Right atrium auricular region (tissue), 2 donors: ENCODE data around the gene TMEM201. TPM values are rescaled to one million over a fixed set of nuclear protein-coding genes. Genes with fewer than 3 reads are reported as not detected.

Source experiments
- DNase-seq: peaks from one replicate; pipeline ENCODE4 v3.0.0-alpha.2; 2019; ENCODE audit warnings: low spot score
- H3K27ac ChIP-seq, 2 donors: fragments of 200-600 bp; sonication (generic); 1 replicate in 1 of 2; 2 replicates in 1 of 2; pipeline ENCODE4 v1.5.1; 2016 to 2019
- H3K27me3 ChIP-seq, 2 donors: fragments of 200-600 bp; sonication (generic); one replicate each; pipeline versions ENCODE4 v1.5.1 to v1.6.0; 2017 to 2019
- H3K36me3 ChIP-seq: fragments of 200-600 bp; sonication (generic); one replicate; pipeline ENCODE4 v1.5.1; 2016
- H3K4me1 ChIP-seq, 2 donors: fragments of 200-600 bp; sonication (generic); one replicate each; pipeline versions ENCODE4 v1.5.1 to v1.6.0; 2017 to 2019
- H3K4me3 ChIP-seq, 2 donors: fragments of 200-600 bp; sonication (generic); 1 replicate in 1 of 2; 2 replicates in 1 of 2; pipeline ENCODE4 v1.5.1; 2017 to 2019; ENCODE audit warnings: mild to moderate bottlenecking in 1 of 2, moderate library complexity in 1 of 2
- H3K9me3 ChIP-seq, 2 donors: fragments of 200-600 bp; sonication (generic); one replicate each; pipeline ENCODE4 v1.5.1; 2019
- total RNA-seq, 2 donors: library from RNA; depleted of rRNA; stranded (reverse); fragments of >200 nt; gene quantifications; one replicate each; pipeline ENCODE4 v1.1.0, GENCODE V29; 2016
- TF ChIP-seq, protein P1 (sequence below), 2 donors: fragments of 200-600 bp; sonication (generic); IDR thresholded peaks; one replicate each; pipeline ENCODE4 v1.5.1; 2019; ENCODE audit warnings: antibody characterized with exemption in 2 of 2

The TMEM201 gene, protein sequence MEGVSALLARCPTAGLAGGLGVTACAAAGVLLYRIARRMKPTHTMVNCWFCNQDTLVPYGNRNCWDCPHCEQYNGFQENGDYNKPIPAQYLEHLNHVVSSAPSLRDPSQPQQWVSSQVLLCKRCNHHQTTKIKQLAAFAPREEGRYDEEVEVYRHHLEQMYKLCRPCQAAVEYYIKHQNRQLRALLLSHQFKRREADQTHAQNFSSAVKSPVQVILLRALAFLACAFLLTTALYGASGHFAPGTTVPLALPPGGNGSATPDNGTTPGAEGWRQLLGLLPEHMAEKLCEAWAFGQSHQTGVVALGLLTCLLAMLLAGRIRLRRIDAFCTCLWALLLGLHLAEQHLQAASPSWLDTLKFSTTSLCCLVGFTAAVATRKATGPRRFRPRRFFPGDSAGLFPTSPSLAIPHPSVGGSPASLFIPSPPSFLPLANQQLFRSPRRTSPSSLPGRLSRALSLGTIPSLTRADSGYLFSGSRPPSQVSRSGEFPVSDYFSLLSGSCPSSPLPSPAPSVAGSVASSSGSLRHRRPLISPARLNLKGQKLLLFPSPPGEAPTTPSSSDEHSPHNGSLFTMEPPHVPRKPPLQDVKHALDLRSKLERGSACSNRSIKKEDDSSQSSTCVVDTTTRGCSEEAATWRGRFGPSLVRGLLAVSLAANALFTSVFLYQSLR
- total RNA-seq = 10 to 100 TPM; 17.2 to 18.6 TPM

DNA sequence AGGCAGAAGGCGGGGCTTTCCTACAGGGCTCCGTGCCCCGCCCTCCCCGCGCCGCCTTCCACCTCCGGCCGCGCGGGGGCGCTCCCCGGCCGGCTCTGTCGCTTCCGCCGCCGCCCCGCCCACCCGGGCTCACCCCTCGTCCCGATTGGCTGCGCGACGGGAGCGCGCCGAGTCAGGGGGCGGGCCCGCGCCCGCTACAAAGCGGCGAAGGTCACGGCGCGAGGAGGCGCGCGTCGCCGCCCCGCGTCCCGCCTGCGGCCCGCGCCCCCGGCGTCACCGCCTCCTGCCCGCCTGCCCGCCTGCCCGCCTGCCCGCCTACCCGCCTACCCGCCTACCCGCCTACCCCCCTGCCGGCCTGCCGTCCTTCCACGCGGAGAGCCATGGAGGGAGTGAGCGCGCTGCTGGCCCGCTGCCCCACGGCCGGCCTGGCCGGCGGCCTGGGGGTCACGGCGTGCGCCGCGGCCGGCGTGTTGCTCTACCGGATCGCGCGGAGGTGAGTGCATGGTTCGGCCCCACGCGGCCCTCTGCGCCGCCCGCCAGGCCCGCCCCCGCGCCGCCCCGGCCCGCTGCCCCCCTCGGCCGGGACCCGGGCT, at the start of gene TMEM201:
Gene TMEM201 (plus strand): TSS at position 361 of the 593 bp plus-strand sequence. CDS start 20 bp downstream, at position 381.
- H3K4me3 ChIP-seq = peak within 1 kb of the TSS; percentile 70 to 74
- H3K36me3 ChIP-seq = no peaks in the 10 kb centered on the region
- H3K27me3 ChIP-seq = no peaks in the 10 kb centered on the region
- peak; percentile 91 for DNase-seq
- H3K27ac ChIP-seq = peak within 1 kb of the TSS; percentile 51 to 66
- peaks cover 0 to 49% of the 10 kb centered on the region in 2 donors for H3K4me1 ChIP-seq
- no peaks in the 10 kb centered on the region for H3K9me3 ChIP-seq
- TF ChIP-seq, protein P1, sequence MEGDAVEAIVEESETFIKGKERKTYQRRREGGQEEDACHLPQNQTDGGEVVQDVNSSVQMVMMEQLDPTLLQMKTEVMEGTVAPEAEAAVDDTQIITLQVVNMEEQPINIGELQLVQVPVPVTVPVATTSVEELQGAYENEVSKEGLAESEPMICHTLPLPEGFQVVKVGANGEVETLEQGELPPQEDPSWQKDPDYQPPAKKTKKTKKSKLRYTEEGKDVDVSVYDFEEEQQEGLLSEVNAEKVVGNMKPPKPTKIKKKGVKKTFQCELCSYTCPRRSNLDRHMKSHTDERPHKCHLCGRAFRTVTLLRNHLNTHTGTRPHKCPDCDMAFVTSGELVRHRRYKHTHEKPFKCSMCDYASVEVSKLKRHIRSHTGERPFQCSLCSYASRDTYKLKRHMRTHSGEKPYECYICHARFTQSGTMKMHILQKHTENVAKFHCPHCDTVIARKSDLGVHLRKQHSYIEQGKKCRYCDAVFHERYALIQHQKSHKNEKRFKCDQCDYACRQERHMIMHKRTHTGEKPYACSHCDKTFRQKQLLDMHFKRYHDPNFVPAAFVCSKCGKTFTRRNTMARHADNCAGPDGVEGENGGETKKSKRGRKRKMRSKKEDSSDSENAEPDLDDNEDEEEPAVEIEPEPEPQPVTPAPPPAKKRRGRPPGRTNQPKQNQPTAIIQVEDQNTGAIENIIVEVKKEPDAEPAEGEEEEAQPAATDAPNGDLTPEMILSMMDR (IDR thresholded peaks at IDR 0.05) = peak; percentile 91 to 93

DNA sequence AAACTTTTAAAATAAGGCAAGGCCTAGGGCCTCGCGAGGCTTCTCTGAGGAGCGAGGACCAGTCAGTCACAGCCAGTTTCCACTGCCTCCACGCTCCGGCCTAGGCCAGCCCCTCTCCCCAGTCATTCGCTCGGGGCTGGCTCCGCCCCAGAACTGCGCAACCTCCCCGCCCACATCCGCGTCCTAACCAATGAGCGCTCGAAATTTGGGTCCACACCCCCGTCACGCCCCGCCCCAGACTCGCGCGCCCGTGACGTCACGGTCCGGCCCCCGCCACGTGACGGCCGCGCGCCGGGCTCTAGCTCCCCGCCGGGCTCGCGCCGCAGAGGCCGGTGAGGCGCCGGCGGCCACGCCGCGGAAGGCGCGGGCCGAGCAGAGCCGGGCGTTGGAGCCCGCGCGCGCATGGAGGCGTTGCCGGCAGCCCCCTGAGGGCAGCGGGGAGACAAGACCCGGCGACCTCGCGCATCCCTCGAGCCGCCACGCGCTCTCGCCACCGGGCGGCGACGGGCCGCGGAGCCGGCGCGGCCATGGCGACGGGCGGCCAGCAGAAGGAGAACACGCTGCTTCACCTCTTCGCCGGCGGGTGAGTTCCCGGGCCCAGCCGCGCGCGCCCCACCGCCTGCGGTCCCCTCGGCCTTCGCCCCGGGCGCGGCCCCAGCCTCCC, 49.4 kb upstream of the TMEM201 start, which contains the start of gene SLC25A33:
Gene SLC25A33 (plus strand): TSS at position 301 of the 664 bp plus-strand sequence. CDS start 227 bp downstream, at position 528.
- Histone ChIP-seq H3K4me1 (peaks cover 0 to 26% of the 10 kb centered on the region in 2 donors), H3K27ac (peak within 1 kb of the TSS; percentile 88 to 95), H3K27me3 (no peaks in the 10 kb centered on the region), H3K36me3 (no peaks in the 10 kb centered on the region), H3K4me3 (peak within 1 kb of the TSS; percentile 51 to 92), H3K9me3 (no peaks in the 10 kb centered on the region)
- TF ChIP-seq, protein P1 (IDR thresholded peaks at IDR 0.05) = no peak
- DNase-seq = peak; percentile 98

DNA sequence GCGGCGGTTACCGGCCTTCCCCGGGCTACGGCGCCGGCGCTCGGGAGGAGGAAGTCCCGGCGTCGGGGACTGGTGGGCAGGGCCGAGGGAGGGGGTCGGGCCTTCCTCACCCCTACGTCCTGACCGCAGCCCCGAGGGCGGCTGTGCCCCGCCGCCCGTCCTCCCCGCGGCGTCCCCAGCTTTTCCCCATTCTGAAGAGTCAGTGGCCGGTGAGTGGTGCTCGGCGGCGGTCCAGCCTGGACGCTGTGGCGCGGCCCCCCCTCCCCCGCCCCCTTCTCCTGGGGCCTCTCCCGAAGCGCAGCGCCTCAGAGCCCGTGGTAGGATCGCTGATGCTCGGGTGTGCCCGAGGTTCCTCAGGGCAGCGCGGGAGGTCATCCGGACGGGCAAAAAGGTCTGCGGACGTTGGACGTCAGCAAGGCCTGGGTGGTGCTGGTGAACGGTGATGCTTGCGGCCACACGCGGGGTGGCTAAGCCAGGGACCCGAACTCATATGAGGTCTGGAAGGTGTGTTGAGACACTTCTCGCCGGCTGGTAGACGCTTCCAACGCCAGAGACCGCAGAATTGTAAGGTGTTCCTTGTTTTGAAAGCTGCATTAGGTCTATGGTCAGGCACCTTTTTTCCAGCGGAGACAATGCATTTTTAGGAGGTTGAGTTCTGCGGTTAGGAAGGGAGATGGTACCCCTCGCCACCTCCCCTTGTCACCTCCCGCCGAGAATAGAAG, 48.7 kb upstream of the TMEM201 start:
- H3K27me3 ChIP-seq = no peaks in the 10 kb centered on the region
- TF ChIP-seq, protein P1 (IDR thresholded peaks at IDR 0.05) = no peak
- no peaks in the 10 kb centered on the region for H3K9me3 ChIP-seq
- peak overlapping the region; percentile 51 to 92 for H3K4me3 ChIP-seq
- H3K4me1 ChIP-seq = peaks cover 0 to 26% of the 10 kb centered on the region in 2 donors
- peak; percentile 69 for DNase-seq
- no peaks in the 10 kb centered on the region for H3K36me3 ChIP-seq
- peak overlapping the region; percentile 88 to 95 for H3K27ac ChIP-seq

DNA sequence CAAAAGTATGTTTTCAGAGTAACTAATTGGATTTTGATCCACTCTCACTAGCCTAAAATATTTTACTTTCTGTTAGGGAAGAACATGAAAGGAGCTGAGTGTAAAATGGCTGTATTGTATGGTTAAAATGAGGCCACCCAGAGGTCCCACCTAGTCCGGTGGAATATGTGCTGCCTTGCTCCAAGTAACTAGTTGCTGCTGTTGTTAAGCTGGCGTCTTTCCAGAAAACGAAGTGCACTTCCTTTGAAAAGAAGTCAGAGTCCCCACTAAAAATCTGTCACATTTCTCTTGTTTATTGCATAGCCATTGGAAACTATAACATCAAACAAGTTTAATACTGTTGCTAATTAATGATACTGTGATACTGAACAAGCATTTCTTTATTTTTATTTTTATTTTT, 46.3 kb upstream of the TMEM201 start:
- Histone ChIP-seq H3K27me3 (no peaks in the 10 kb centered on the region), H3K4me1 (peaks cover 0 to 34% of the 10 kb centered on the region in 2 donors), H3K27ac (peak overlapping the region; percentile 44 to 57), H3K36me3 (no peaks in the 10 kb centered on the region), H3K9me3 (no peaks in the 10 kb centered on the region), H3K4me3 (no peak overlapping the region)
- TF ChIP-seq, protein P1 (IDR thresholded peaks at IDR 0.05) = no peak
- no peak for DNase-seq

DNA sequence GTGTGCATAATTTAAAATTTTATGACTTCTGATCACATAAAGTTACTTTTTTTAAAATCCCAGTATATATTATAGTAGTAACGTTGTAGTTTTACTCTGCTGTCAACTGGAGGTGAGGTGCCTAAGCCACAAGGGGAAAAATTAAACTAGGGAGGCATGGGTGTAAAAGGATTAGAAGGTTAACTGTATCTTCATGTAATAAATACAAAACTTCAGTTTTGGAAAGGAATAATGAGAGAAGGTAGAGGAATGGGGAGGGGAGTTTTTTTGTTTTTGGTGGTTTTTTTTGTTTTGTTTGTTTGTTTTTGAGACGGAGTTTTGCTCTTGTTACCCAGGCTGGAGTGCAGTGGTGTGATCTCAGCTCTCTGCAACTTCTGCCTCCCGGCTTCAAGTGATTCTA, 43.8 kb upstream of the TMEM201 start:
- no peak for DNase-seq
- no peaks in the 10 kb centered on the region for H3K36me3 ChIP-seq
- H3K9me3 ChIP-seq = no peaks in the 10 kb centered on the region
- peak overlapping the region in 1 of 2 donors; percentile 7 for H3K27ac ChIP-seq
- no peaks in the 10 kb centered on the region for H3K27me3 ChIP-seq
- no peak overlapping the region for H3K4me3 ChIP-seq
- H3K4me1 ChIP-seq = peaks cover 0 to 51% of the 10 kb centered on the region in 2 donors
- TF ChIP-seq, protein P1 (IDR thresholded peaks at IDR 0.05) = no peak
